Suprapubic skin (tissue), 4 donors: Measurements from ENCODE around the gene AQP12A. TPM values are rescaled to one million over a fixed set of nuclear protein-coding genes. Genes with fewer than 3 reads are reported as not detected.

Experiments used
- DNase-seq, 2 donors: peaks; one replicate each; pipeline ENCODE4 v3.0.0-alpha.2; 2019; ENCODE audit warnings: low spot score in 2 of 2
- H3K27ac ChIP-seq: fragments of 200-600 bp; sonication (generic); one replicate; pipeline ENCODE4 v1.5.1; 2019
- H3K27me3 ChIP-seq: fragments of 200-600 bp; sonication (generic); one replicate; pipeline ENCODE4 v1.5.1; 2019
- H3K36me3 ChIP-seq: fragments of 200-600 bp; sonication (generic); one replicate; pipeline ENCODE4 v1.5.1; 2019
- H3K4me1 ChIP-seq: fragments of 200-600 bp; sonication (generic); one replicate; pipeline ENCODE4 v1.5.1; 2019
- H3K4me3 ChIP-seq: fragments of 200-600 bp; sonication (generic); one replicate; pipeline ENCODE4 v1.5.1; 2019; ENCODE audit warnings: mild to moderate bottlenecking
- H3K9me3 ChIP-seq: fragments of 200-600 bp; sonication (generic); one replicate; pipeline ENCODE4 v1.5.1; 2019
- CTCF ChIP-seq, 2 donors: fragments of 200-600 bp in 1 of 2; fragments of 450-650 bp in 1 of 2; sonication (generic) in 1 of 2; IDR thresholded peaks; one replicate each; pipeline ENCODE4 v1.5.1; 2016 to 2019; ENCODE audit warnings: antibody characterized with exemption in 2 of 2, mild to moderate bottlenecking in 1 of 2, moderate library complexity in 1 of 2
- EP300 ChIP-seq: sonication (generic); formaldehyde crosslinking; IDR thresholded peaks from one replicate; pipeline ENCODE4 v1.6.1; 2017; ENCODE audit warnings: antibody characterized with exemption
- POLR2A ChIP-seq, 2 donors: fragments of 450-650 bp; IDR thresholded peaks; one replicate each; pipeline ENCODE4 v1.6.1; 2017; ENCODE audit warnings: antibody characterized with exemption in 2 of 2, mild to moderate bottlenecking in 2 of 2, moderate library complexity in 2 of 2
- POLR2AphosphoS5 ChIP-seq, 3 donors: sonication (generic); formaldehyde crosslinking; IDR thresholded peaks; one replicate each; pipeline ENCODE4 v1.6.1; 2017; ENCODE audit warnings: antibody characterized with exemption in 3 of 3
- WGBS: methylation state at CpG from one replicate; pipeline ENCODE4 v1.1.5; 2018; 5-methylcytosine and 5-hydroxymethylcytosine counted together
- total RNA-seq, 4 donors: library from RNA; depleted of rRNA; stranded (reverse); fragments of >200 nt; gene quantifications; one replicate each; pipeline ENCODE4 v1.1.0, GENCODE V29; 2016

AQP12A gene
- total RNA-seq, 4 donors from 2014 or later = not detected

- Histone ChIP-seq H3K9me3 (no peaks in the 10 kb centered on the region), H3K27ac (no peak overlapping the region), H3K27me3 (peaks cover 53% of the 10 kb centered on the region), H3K4me3 (no peak overlapping the region), H3K36me3 (no peaks in the 10 kb centered on the region), H3K4me1 (no peaks in the 10 kb centered on the region)
- TF ChIP-seq POLR2AphosphoS5 (IDR thresholded peaks at IDR 0.05) = no peak
- TF ChIP-seq POLR2A (IDR thresholded peaks at IDR 0.05) = no peak
- TF ChIP-seq EP300 = no peak
- no peak for TF ChIP-seq CTCF (IDR thresholded peaks at IDR 0.05)
- WGBS = 88% methylated on average over 10 of the region's 10 CpGs
- DNase-seq = no peak
Observed at GRCh38 chr2:240735476-240735875, 43.8 kb downstream of the AQP12A start.

- no peak for TF ChIP-seq EP300
- TF ChIP-seq POLR2A (IDR thresholded peaks at IDR 0.05) = no peak
- no peak for TF ChIP-seq CTCF (IDR thresholded peaks at IDR 0.05)
- TF ChIP-seq POLR2AphosphoS5 (IDR thresholded peaks at IDR 0.05) = no peak
- peaks cover 43% of the 10 kb centered on the region for H3K27me3 ChIP-seq
- no peaks in the 10 kb centered on the region for H3K4me1 ChIP-seq
- H3K4me3 ChIP-seq = no peak overlapping the region
- H3K9me3 ChIP-seq = no peaks in the 10 kb centered on the region
- H3K27ac ChIP-seq = no peak overlapping the region
- 77% methylated on average over 15 of the region's 35 CpGs for WGBS
- no peak for DNase-seq
- H3K36me3 ChIP-seq = no peaks in the 10 kb centered on the region
Observed at GRCh38 chr2:240736281-240737250, 44.9 kb downstream of the AQP12A start.

- TF ChIP-seq POLR2A (IDR thresholded peaks at IDR 0.05) (no peak), CTCF (IDR thresholded peaks at IDR 0.05) (no peak), POLR2AphosphoS5 (IDR thresholded peaks at IDR 0.05) (no peak), EP300 (no peak)
- DNase-seq = no peak
- 54% methylated on average over 5 of the region's 5 CpGs for WGBS
- no peak overlapping the region for H3K4me3 ChIP-seq
- H3K9me3 ChIP-seq = no peaks in the 10 kb centered on the region
- no peak overlapping the region for H3K27ac ChIP-seq
- no peaks in the 10 kb centered on the region for H3K4me1 ChIP-seq
- H3K36me3 ChIP-seq = no peaks in the 10 kb centered on the region
- peaks cover 42% of the 10 kb centered on the region for H3K27me3 ChIP-seq
Observed at GRCh38 chr2:240737512-240737911, 45.8 kb downstream of the AQP12A start.

GRCh38 chr2:240737958-240738357, 46.3 kb downstream of the AQP12A start:
- H3K36me3 ChIP-seq = no peaks in the 10 kb centered on the region
- WGBS = 71% methylated on average over 5 of the region's 7 CpGs
- TF ChIP-seq CTCF (IDR thresholded peaks at IDR 0.05) (no peak), POLR2AphosphoS5 (IDR thresholded peaks at IDR 0.05) (no peak), EP300 (no peak)
- H3K27me3 ChIP-seq = peaks cover 42% of the 10 kb centered on the region
- H3K4me1 ChIP-seq = no peaks in the 10 kb centered on the region
- no peak overlapping the region for H3K27ac ChIP-seq
- no peaks in the 10 kb centered on the region for H3K9me3 ChIP-seq
- DNase-seq = no peak
- H3K4me3 ChIP-seq = no peak overlapping the region

- H3K36me3 ChIP-seq = no peaks in the 10 kb centered on the region
- no peaks in the 10 kb centered on the region for H3K4me1 ChIP-seq
- 82% methylated on average over 10 of the region's 16 CpGs for WGBS
- no peak overlapping the region for H3K27ac ChIP-seq
- H3K9me3 ChIP-seq = no peaks in the 10 kb centered on the region
- peaks cover 34% of the 10 kb centered on the region for H3K27me3 ChIP-seq
- DNase-seq = no peak
- no peak overlapping the region for H3K4me3 ChIP-seq
- TF ChIP-seq POLR2AphosphoS5 (IDR thresholded peaks at IDR 0.05) = no peak
- no peak for TF ChIP-seq CTCF (IDR thresholded peaks at IDR 0.05)
- no peak for TF ChIP-seq POLR2A (IDR thresholded peaks at IDR 0.05)
Observed at GRCh38 chr2:240739797-240740196, 48.1 kb downstream of the AQP12A start.
